IPS-11a (cell line): ENCODE results near the gene CHST13.

Experiments used
- H3K4me3 ChIP-seq: one replicate; pipeline ENCODE4 v1.5.1; 2013; ENCODE audit warnings: low read depth, low read length, control low read depth

Gene CHST13

GRCh38 chr3:126540342-126540849 is 16.4 kb downstream of the CHST13 start:
- no peak overlapping the region for H3K4me3 ChIP-seq

GRCh38 chr3:126540951-126541627 is 17.1 kb downstream of the CHST13 start:
- no peak overlapping the region for H3K4me3 ChIP-seq

GRCh38 chr3:126541628-126542339 is 17.8 kb downstream of the CHST13 start:
- no peak overlapping the region for H3K4me3 ChIP-seq

GRCh38 chr3:126542340-126543241 is 18.6 kb downstream of the CHST13 start:
- no peak overlapping the region for H3K4me3 ChIP-seq

GRCh38 chr3:126543457-126544061 is 19.6 kb downstream of the CHST13 start:
- no peak overlapping the region for H3K4me3 ChIP-seq

- H3K4me3 ChIP-seq = no peak overlapping the region
These were observed 20.8 kb downstream of the CHST13 start for GRCh38 chr3:126544596-126545281.

GRCh38 chr3:126545544-126545943 is 21.6 kb downstream of the CHST13 start:
- H3K4me3 ChIP-seq = no peak overlapping the region

- no peak overlapping the region for H3K4me3 ChIP-seq
These were observed 22.1 kb downstream of the CHST13 start for GRCh38 chr3:126546013-126546412.

- no peak overlapping the region for H3K4me3 ChIP-seq
These were observed 22.7 kb downstream of the CHST13 start for GRCh38 chr3:126546549-126547239.

GRCh38 chr3:126547721-126548120 is 23.8 kb downstream of the CHST13 start:
- no peak overlapping the region for H3K4me3 ChIP-seq

GRCh38 chr3:126548556-126549466 is 24.9 kb downstream of the CHST13 start:
- H3K4me3 ChIP-seq = no peak overlapping the region

GRCh38 chr3:126549861-126550487 is 26.0 kb downstream of the CHST13 start:
- no peak overlapping the region for H3K4me3 ChIP-seq

- H3K4me3 ChIP-seq = no peak overlapping the region
These were observed 26.6 kb downstream of the CHST13 start for GRCh38 chr3:126550488-126551051.

- no peak overlapping the region for H3K4me3 ChIP-seq
These were observed 27.3 kb downstream of the CHST13 start for GRCh38 chr3:126551121-126551838.

GRCh38 chr3:126551839-126552687 is 28.1 kb downstream of the CHST13 start:
- no peak overlapping the region for H3K4me3 ChIP-seq

- no peak overlapping the region for H3K4me3 ChIP-seq
These were observed 28.8 kb downstream of the CHST13 start for GRCh38 chr3:126552688-126553283.
